Ascending aorta (tissue), 2 donors: ENCODE data around the gene SLC41A2. TPM values are rescaled to one million over a fixed set of nuclear protein-coding genes. Genes with fewer than 3 reads are reported as not detected.

ENCODE experiments used
- DNase-seq, 2 donors: peaks; one replicate each; pipeline ENCODE4 v3.0.0-alpha.2; 2019; ENCODE audit warnings: low spot score in 2 of 2
- H3K27ac ChIP-seq, 2 donors: fragments of 200-600 bp; sonication (generic); one replicate each; pipeline ENCODE4 v1.5.1; 2016 to 2017; ENCODE audit warnings: mild to moderate bottlenecking in 1 of 2
- H3K27me3 ChIP-seq: fragments of 200-600 bp; sonication (generic); one replicate; pipeline ENCODE4 v1.5.1; 2017
- H3K36me3 ChIP-seq, 2 donors: fragments of 200-600 bp; sonication (generic); one replicate each; pipeline ENCODE4 v1.5.1; 2016
- H3K4me1 ChIP-seq, 2 donors: fragments of 200-600 bp; sonication (generic); one replicate each; pipeline ENCODE4 v1.5.1; 2016 to 2017; ENCODE audit warnings: mild to moderate bottlenecking in 1 of 2
- H3K4me3 ChIP-seq, 2 donors: fragments of 200-600 bp; sonication (generic); one replicate each; pipeline ENCODE4 v1.5.1; 2016 to 2017; ENCODE audit warnings: mild to moderate bottlenecking in 1 of 2
- H3K9me3 ChIP-seq, 2 donors: fragments of 200-600 bp; sonication (generic); one replicate each; pipeline ENCODE4 v1.5.1; 2016
- CTCF ChIP-seq, 3 experiments: fragments of 200-600 bp in 2 of 3; fragments of 450-650 bp in 1 of 3; sonication (generic) in 2 of 3; IDR thresholded peaks; one replicate each; pipeline ENCODE4 v1.5.1; 2016 to 2019; ENCODE audit warnings: antibody characterized with exemption in 3 of 3, mild to moderate bottlenecking in 1 of 3, moderate library complexity in 1 of 3
- intact Hi-C: fragments of 100-400 bp; cut with DNase I; formaldehyde crosslinking; loops from one replicate; pipeline ENCODE4 v1.15.1; 2023
- total RNA-seq: library from RNA; depleted of rRNA; stranded (reverse); fragments of >200 nt; gene quantifications from one replicate; pipeline ENCODE4 v1.1.0, GENCODE V29; 2016

SLC41A2 gene
- total RNA-seq = 15.6 TPM

- Histone ChIP-seq H3K36me3 (no peaks in the 10 kb centered on the region), H3K4me1 (peaks cover 0 to 18% of the 10 kb centered on the region in 2 donors), H3K27ac (peak within 1 kb of the TSS; percentile 92 to 96), H3K27me3 (no peaks in the 10 kb centered on the region), H3K9me3 (no peaks in the 10 kb centered on the region), H3K4me3 (peak within 1 kb of the TSS; percentile 69 to 88)
- intact Hi-C loops = loop anchor here (1.0 to 5.0 kb wide), 3 partner anchors 28 to 69 kb away; partner anchors contain the start of gene NOPCHAP1
- peak in 1 of 3 experiments; percentile 57 for TF ChIP-seq CTCF (IDR thresholded peaks at IDR 0.05)
- DNase-seq = peak; percentile 83 to 94
Measured at GRCh38 chr12:104958001-104958804, at the start of gene SLC41A2. SLC41A2 (minus strand) TSS chr12:104958290; CDS start chr12:104928527, 29,763 bp downstream.

GRCh38 chr12:105001476-105001875 is 43.4 kb upstream of the SLC41A2 start:
- Histone ChIP-seq H3K4me3 (no peak overlapping the region), H3K36me3 (peaks cover 6 to 54% of the 10 kb centered on the region in 2 donors), H3K27me3 (no peaks in the 10 kb centered on the region), H3K4me1 (no peaks in the 10 kb centered on the region), H3K27ac (no peak overlapping the region), H3K9me3 (no peaks in the 10 kb centered on the region)
- intact Hi-C loops = no loop called here
- DNase-seq = no peak
- no peak for TF ChIP-seq CTCF (IDR thresholded peaks at IDR 0.05)

DNA sequence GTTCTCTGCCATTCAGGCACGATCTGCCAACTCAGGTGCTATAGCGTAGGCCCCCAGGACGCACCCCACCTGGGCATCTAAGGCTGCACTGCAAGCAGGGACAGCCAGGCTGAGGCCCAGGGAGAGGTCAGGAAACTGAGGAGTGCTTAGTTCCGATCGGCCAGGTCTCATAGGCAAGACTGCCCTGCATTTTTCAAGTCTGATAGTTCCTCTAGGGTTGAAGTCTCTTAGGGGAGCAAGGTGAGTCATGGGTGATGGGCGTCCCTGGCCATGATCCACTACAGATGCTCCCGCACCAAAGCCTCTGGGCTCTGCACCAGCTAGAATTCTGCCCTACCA is 41.2 kb upstream of the SLC41A2 start:
- Histone ChIP-seq H3K4me3 (no peak overlapping the region), H3K27ac (no peak overlapping the region), H3K9me3 (no peaks in the 10 kb centered on the region), H3K4me1 (no peaks in the 10 kb centered on the region), H3K36me3 (peaks cover 19 to 61% of the 10 kb centered on the region in 2 donors), H3K27me3 (no peaks in the 10 kb centered on the region)
- intact Hi-C loops = no loop called here
- TF ChIP-seq CTCF (IDR thresholded peaks at IDR 0.05) = no peak
- no peak for DNase-seq

GRCh38 chr12:104998423-104999346 is 40.6 kb upstream of the SLC41A2 start:
- H3K27me3 ChIP-seq = no peaks in the 10 kb centered on the region
- peaks cover 22 to 60% of the 10 kb centered on the region in 2 donors for H3K36me3 ChIP-seq
- intact Hi-C loops = no loop called here
- no peak for DNase-seq
- no peaks in the 10 kb centered on the region for H3K4me1 ChIP-seq
- no peak overlapping the region for H3K4me3 ChIP-seq
- TF ChIP-seq CTCF (IDR thresholded peaks at IDR 0.05) = no peak
- no peak overlapping the region for H3K27ac ChIP-seq
- no peaks in the 10 kb centered on the region for H3K9me3 ChIP-seq

GRCh38 chr12:104997541-104997940 is 39.5 kb upstream of the SLC41A2 start:
- H3K36me3 ChIP-seq = peaks cover 25 to 58% of the 10 kb centered on the region in 2 donors
- H3K27me3 ChIP-seq = no peaks in the 10 kb centered on the region
- H3K27ac ChIP-seq = no peak overlapping the region
- no peak for TF ChIP-seq CTCF (IDR thresholded peaks at IDR 0.05)
- intact Hi-C loops = no loop called here
- no peak for DNase-seq
- no peaks in the 10 kb centered on the region for H3K4me1 ChIP-seq
- no peaks in the 10 kb centered on the region for H3K9me3 ChIP-seq
- H3K4me3 ChIP-seq = no peak overlapping the region
